PFSK-1 (cell line): ENCODE results near the gene POMT1.

ENCODE experiments used
- POLR2AphosphoS5 ChIP-seq: IDR thresholded peaks from 2 replicates; pipeline ENCODE4 v1.6.1; 2012; ENCODE audit warnings: low read depth, mild to moderate bottlenecking, control low read depth, low read length, moderate library complexity
- REST ChIP-seq, 2 experiments: IDR thresholded peaks; 2 replicates each; pipeline versions ENCODE4 v1.6.1 to v1.8.0; 2011 to 2012; ENCODE audit warnings: low read depth in 2 of 2, low read length in 2 of 2, control low read depth in 1 of 2, inconsistent platforms in 1 of 2, mild to moderate bottlenecking in 1 of 2, moderate library complexity in 1 of 2; ENCODE audit not compliant: insufficient read depth in 1 of 2
- TAF1 ChIP-seq: IDR thresholded peaks from 2 replicates; pipeline ENCODE4 v1.6.1; 2012; ENCODE audit warnings: low read length, control low read depth, borderline replicate concordance; ENCODE audit not compliant: insufficient read depth

- TF ChIP-seq TAF1 (no peak), POLR2AphosphoS5 (no peak), REST (IDR thresholded peaks at IDR 0.05; ENCODE audit: insufficient read depth in 1 of 2, low read depth in 2 of 2, low read length in 2 of 2) (no peak)
These were observed 17.8 kb downstream of the POMT1 start for GRCh38 chr9:131520503-131520902.
